H1 (cell line): Measurements from ENCODE around the gene DIS3L. TPM values are rescaled to one million over a fixed set of nuclear protein-coding genes. Genes with fewer than 3 reads are reported as not detected.

ENCODE experiments used
- CTCF ChIA-PET: fragments of 300-600 bp; sonication (Branson Sonifier 250); formaldehyde crosslinking; loops from one replicate; lab custom pipeline; 2021; ENCODE audit not compliant: partially characterized antibody; lab: Charles Lee
- POLR2A ChIA-PET: fragments of 300-600 bp; sonication (Branson Sonifier 250); formaldehyde crosslinking; loops from one replicate; lab custom pipeline; 2021; ENCODE audit warnings: inconsistent platforms; ENCODE audit not compliant: partially characterized antibody; lab: Charles Lee
- DNase-seq, 2 experiments: peaks; one replicate each; pipeline versions ENCODE4 v3.0.0 to v3.0.0-alpha.2; 2010 to 2022; ENCODE audit warnings: low spot score in 2 of 2, low read depth in 1 of 2, mixed read lengths in 1 of 2
- FAIRE-seq: peaks from 2 replicates; lab custom pipeline; 2011; peaks lifted over from hg19 to GRCh38; lab: Jason Lieb, UNC
- H2AFZ ChIP-seq: 2 replicates; pipeline ENCODE4 v1.8.1; 2012; ENCODE audit warnings: low read length, inconsistent platforms
- H2AK5ac ChIP-seq: 2 replicates; pipeline ENCODE4 v1.6.1; 2013; ENCODE audit warnings: low read depth, low read length
- H2BK120ac ChIP-seq: replicated peaks from 2 replicates; pipeline ENCODE3; 2013; ENCODE audit warnings: low read depth, low read length, inconsistent platforms
- H2BK12ac ChIP-seq: 2 replicates; pipeline ENCODE4 v1.6.1; 2013; ENCODE audit warnings: low read depth, low read length
- H2BK15ac ChIP-seq: 2 replicates; pipeline ENCODE4 v1.6.1; 2013; ENCODE audit warnings: low read length
- H2BK20ac ChIP-seq: 2 replicates; pipeline ENCODE4 v1.6.1; 2013; ENCODE audit warnings: low read length
- H2BK5ac ChIP-seq: 2 replicates; pipeline ENCODE4 v1.6.1; 2013; ENCODE audit warnings: low read depth, low read length
- H3K14ac ChIP-seq: 2 replicates; pipeline ENCODE4 v1.6.1; 2013; ENCODE audit warnings: inconsistent platforms; ENCODE audit not compliant: insufficient read length
- H3K18ac ChIP-seq: 2 replicates; pipeline ENCODE4 v1.6.1; 2013; ENCODE audit warnings: low read length; ENCODE audit errors: extremely low read depth
- H3K23ac ChIP-seq: 2 replicates; pipeline ENCODE4 v1.6.1; 2013; ENCODE audit warnings: inconsistent platforms; ENCODE audit not compliant: insufficient read length
- H3K23me2 ChIP-seq: 2 replicates; pipeline ENCODE4 v1.6.1; 2013; ENCODE audit warnings: low read depth, low read length
- H3K27ac ChIP-seq: 2 replicates; pipeline ENCODE4 v1.6.1; 2011; ENCODE audit warnings: low read depth, low read length, inconsistent platforms
- H3K27me3 ChIP-seq, 4 experiments: replicated peaks in 1 of 4; 1 replicate in 1 of 4; 2 replicates in 3 of 4; pipeline versions ENCODE4 v1.6.1 to v1.8.1; 2011 to 2013; ENCODE audit warnings: low read length in 3 of 4, mild to moderate bottlenecking in 3 of 4, inconsistent platforms in 2 of 4, mixed read lengths in 2 of 4, moderate library complexity in 1 of 4; ENCODE audit not compliant: control insufficient read depth in 3 of 4, insufficient read depth in 3 of 4; ENCODE audit errors: extremely low read depth in 1 of 4
- H3K36me3 ChIP-seq, 4 experiments: 2 replicates each; pipeline versions ENCODE4 v1.6.1 to v1.8.1; 2011 to 2013; ENCODE audit warnings: mild to moderate bottlenecking in 4 of 4, low read length in 3 of 4, moderate library complexity in 2 of 4, control low read depth in 1 of 4, inconsistent platforms in 1 of 4; ENCODE audit not compliant: insufficient read depth in 4 of 4, control insufficient read depth in 2 of 4
- H3K4ac ChIP-seq: replicated peaks from 2 replicates; pipeline ENCODE3; 2013; ENCODE audit warnings: low read length, low read depth, mixed read lengths, inconsistent platforms; ENCODE audit not compliant: insufficient read length
- H3K4me1 ChIP-seq, 4 experiments: replicated peaks in 1 of 4; 1 replicate in 1 of 4; 2 replicates in 3 of 4; pipeline versions ENCODE4 v1.6.1 to v1.8.1; 2011 to 2013; ENCODE audit warnings: low read length in 3 of 4, inconsistent platforms in 2 of 4, mixed read lengths in 1 of 4; ENCODE audit not compliant: insufficient read depth in 4 of 4, control insufficient read depth in 3 of 4
- H3K4me2 ChIP-seq, 2 experiments: 2 replicates each; pipeline versions ENCODE4 v1.6.1 to v1.8.1; 2011 to 2013; ENCODE audit warnings: low read depth in 2 of 2, low read length in 2 of 2, control low read depth in 1 of 2, inconsistent platforms in 1 of 2, mild to moderate bottlenecking in 1 of 2; ENCODE audit not compliant: insufficient read depth in 1 of 2
- H3K4me3 ChIP-seq, 4 experiments: fragments of 200-600, 300-600 bp in 1 of 4; sonication (generic), shearing (Covaris generic), sonication (Bioruptor Twin) in 1 of 4; 2 replicates each; pipeline versions ENCODE4 v1.5.1 to v1.8.1; 2011 to 2016; ENCODE audit warnings: low read length in 4 of 4, low read depth in 3 of 4, control low read depth in 2 of 4, inconsistent platforms in 2 of 4, mild to moderate bottlenecking in 2 of 4, mixed read lengths in 1 of 4, moderate library complexity in 1 of 4; ENCODE audit not compliant: insufficient read depth in 2 of 4; ENCODE audit errors: extremely low read depth in 1 of 4
- H3K56ac ChIP-seq: replicated peaks from 2 replicates; pipeline ENCODE3; 2013; ENCODE audit warnings: low read depth, mild to moderate bottlenecking, mixed read lengths, low read length, inconsistent platforms; ENCODE audit not compliant: insufficient read length
- H3K79me1 ChIP-seq: 2 replicates; pipeline ENCODE4 v1.6.1; 2013; ENCODE audit warnings: low read depth, low read length, control low read depth
- H3K79me2 ChIP-seq, 2 experiments: 2 replicates each; pipeline versions ENCODE4 v1.6.1 to v1.8.1; 2012 to 2013; ENCODE audit warnings: low read length in 2 of 2, mild to moderate bottlenecking in 2 of 2, inconsistent platforms in 1 of 2; ENCODE audit not compliant: insufficient read depth in 2 of 2, control insufficient read depth in 1 of 2
- H3K9ac ChIP-seq, 4 experiments: replicated peaks in 1 of 4; 1 replicate in 1 of 4; 2 replicates in 3 of 4; pipeline versions ENCODE4 v1.6.1 to v1.8.1; 2011 to 2013; ENCODE audit warnings: low read depth in 3 of 4, low read length in 3 of 4, control low read depth in 2 of 4, mild to moderate bottlenecking in 2 of 4, moderate library complexity in 2 of 4, inconsistent platforms in 1 of 4; ENCODE audit errors: extremely low read depth in 1 of 4
- H3K9me3 ChIP-seq, 2 experiments: 2 replicates each; pipeline versions ENCODE4 v1.6.1 to v1.8.1; 2012 to 2013; ENCODE audit warnings: mild to moderate bottlenecking in 2 of 2, moderate library complexity in 2 of 2, control low read depth in 1 of 2, inconsistent platforms in 1 of 2, low read depth in 1 of 2, low read length in 1 of 2, mixed read lengths in 1 of 2; ENCODE audit not compliant: insufficient read depth in 2 of 2
- H4K20me1 ChIP-seq, 2 experiments: replicated peaks in 1 of 2; 2 replicates each; pipeline versions ENCODE3 to v1.8.1; 2011 to 2013; ENCODE audit warnings: inconsistent platforms in 2 of 2, low read length in 2 of 2, mild to moderate bottlenecking in 1 of 2; ENCODE audit not compliant: insufficient read depth in 2 of 2, control insufficient read depth in 1 of 2
- H4K5ac ChIP-seq: 2 replicates; pipeline ENCODE4 v1.6.1; 2013; ENCODE audit warnings: low read length, low read depth, mixed read lengths, inconsistent platforms; ENCODE audit not compliant: insufficient read length
- H4K8ac ChIP-seq: 2 replicates; pipeline ENCODE4 v1.8.0; 2013; ENCODE audit warnings: mild to moderate bottlenecking, moderate library complexity, low read length, inconsistent platforms; ENCODE audit not compliant: insufficient read depth; ENCODE audit errors: extremely low read depth
- H4K91ac ChIP-seq: replicated peaks from 2 replicates; pipeline ENCODE3; 2013; ENCODE audit warnings: low read length, mixed read lengths, inconsistent platforms; ENCODE audit not compliant: insufficient read length
- CBX8 ChIP-seq: fragments of 300-800, 300-1000 bp; sonication (generic); IDR thresholded peaks from 2 replicates; pipeline ENCODE4 v1.7.1; 2016; ENCODE audit warnings: low read depth, low read length, borderline replicate concordance
- EGR1 ChIP-seq: IDR thresholded peaks from 2 replicates; pipeline ENCODE4 v1.6.1; 2011; ENCODE audit warnings: low read depth, low read length, borderline replicate concordance
- EP300 ChIP-seq, 2 experiments: IDR thresholded peaks; 1 replicate in 1 of 2; 2 replicates in 1 of 2; pipeline ENCODE4 v1.6.1; 2011 to 2012; ENCODE audit warnings: low read depth in 2 of 2, low read length in 2 of 2, mild to moderate bottlenecking in 2 of 2, borderline replicate concordance in 1 of 2, inconsistent platforms in 1 of 2, moderate library complexity in 1 of 2
- HDAC2 ChIP-seq, 2 experiments: fragments of 300-600 bp in 1 of 2; sonication (generic) in 1 of 2; IDR thresholded peaks; 2 replicates each; pipeline ENCODE4 v1.6.1; 2011 to 2012; ENCODE audit warnings: low read depth in 2 of 2, low read length in 2 of 2, mild to moderate bottlenecking in 2 of 2, moderate library complexity in 2 of 2, borderline replicate concordance in 1 of 2, inconsistent platforms in 1 of 2
- MAFK ChIP-seq: IDR thresholded peaks from 2 replicates; pipeline ENCODE4 v1.6.1; 2012; ENCODE audit warnings: low read depth, mild to moderate bottlenecking, improper control_type of control experiment, low read length
- NANOG ChIP-seq: IDR thresholded peaks from 2 replicates; pipeline ENCODE4 v1.6.1; 2011; ENCODE audit warnings: low read length, low read depth, mild to moderate bottlenecking, inconsistent platforms; ENCODE audit not compliant: insufficient read depth, poor library complexity, severe bottlenecking
- RBBP5 ChIP-seq: IDR thresholded peaks from 2 replicates; pipeline ENCODE4 v1.7.1; 2012; ENCODE audit warnings: low read depth, mild to moderate bottlenecking, inconsistent platforms, low read length, moderate library complexity, borderline replicate concordance
- RFX5 ChIP-seq: IDR thresholded peaks from 2 replicates; pipeline ENCODE4 v1.6.1; 2011; ENCODE audit warnings: low read depth, low read length, improper control_type of control experiment, borderline replicate concordance
- SP1 ChIP-seq: IDR thresholded peaks from 2 replicates; pipeline ENCODE4 v1.6.1; 2011; ENCODE audit warnings: low read depth, low read length
- SRF ChIP-seq: IDR thresholded peaks from 2 replicates; pipeline ENCODE4 v1.6.1; 2011; ENCODE audit warnings: mild to moderate bottlenecking, low read depth, low read length, moderate library complexity
- TBP ChIP-seq: IDR thresholded peaks from 2 replicates; pipeline ENCODE4 v1.6.1; 2011; ENCODE audit warnings: low read depth, low read length, improper control_type of control experiment
- WGBS, 2 experiments: shearing (Covaris generic) in 1 of 2; methylation state at CpG; one replicate each; pipeline versions ENCODE4 v1.1.6 to v1.1.7; 2013 to 2015; ENCODE audit warnings: low lambda C conversion rate in 2 of 2, mixed read lengths in 2 of 2, inconsistent platforms in 1 of 2, low coverage in 1 of 2, missing lambda C conversion rate in 1 of 2; ENCODE audit not compliant: insufficient replicate concordance in 2 of 2, insufficient coverage in 1 of 2, insufficient read length in 1 of 2; ENCODE audit errors: extremely low coverage in 1 of 2, missing lambda C conversion rate in 1 of 2; 5-methylcytosine and 5-hydroxymethylcytosine counted together
- polyA plus RNA-seq, 7 experiments: library from polyadenylated mRNA; depleted of rRNA in 3 of 7; stranded (reverse) in 5 of 7; unstranded in 2 of 7; fragments of >200 nt in 5 of 7; fragments of 200-250 nt in 2 of 7; gene quantifications; 1 replicate in 5 of 7; 2 replicates in 1 of 7; 4 replicates in 1 of 7; pipeline versions ENCODE4 v1.2.1 to v1.2.3, GENCODE V29; 2011 to 2013; ENCODE audit warnings: missing spikeins in 2 of 7, mixed read lengths in 2 of 7
- total RNA-seq: library from RNA; stranded (reverse); fragmentation: NEBNext Ultra II Directional; extraction: Animal tissue kit (Norgen Biotek cat#: 25700); gene quantifications from 2 replicates; pipeline ENCODE4 v1.2.1, GENCODE V29; 2021

Gene DIS3L
- total and polyA plus RNA-seq, 2 of the 8 experiments (the other 6 are each of a cell fraction or from before 2014, with no cell fraction given) = 8.7 to 25.0 TPM

- DNase-seq (no peak), FAIRE-seq (no peak)
- POLR2A ChIA-PET = interaction anchor here (0.6 to 1.4 kb wide), 2 partner anchors 19 to 709 kb away, joined by 3 to 4 read pairs; partner anchors contain the start of gene DIS3L
- CTCF ChIA-PET = no interaction called here
- Histone ChIP-seq H2BK15ac (no peak overlapping the region), H3K79me2 (no peaks in the 10 kb centered on the region), H4K20me1 (peaks cover 0 to 2% of the 10 kb centered on the region in 2 experiments), H4K8ac (no peak overlapping the region), H3K4me2 (no peak overlapping the region), H3K4me1 (no peaks in the 10 kb centered on the region), H2BK20ac (no peak overlapping the region), H3K9ac (no peak overlapping the region), H4K91ac (no peak overlapping the region), H4K5ac (no peak overlapping the region), H3K9me3 (no peaks in the 10 kb centered on the region), H2AFZ (no peak overlapping the region), H3K56ac (no peak overlapping the region), H3K14ac (no peak overlapping the region), H3K27me3 (no peaks in the 10 kb centered on the region), H2BK120ac (no peak overlapping the region), H3K79me1 (no peaks in the 10 kb centered on the region), H2AK5ac (no peak overlapping the region), H2BK12ac (no peak overlapping the region), H3K18ac (no peak overlapping the region), H2BK5ac (no peak overlapping the region), H3K23ac (no peak overlapping the region), H3K23me2 (no peaks in the 10 kb centered on the region), H3K4ac (no peak overlapping the region), H3K36me3 (peaks cover 0 to 25% (median 18%) of the 10 kb centered on the region in 4 experiments; a peak in 6 of 8 replicates), H3K4me3 (no peak overlapping the region), H3K27ac (no peak overlapping the region)
- no peak for TF ChIP-seq EGR1
- TF ChIP-seq CBX8 = no peak
- no peak for TF ChIP-seq MAFK
- no peak for TF ChIP-seq HDAC2 (IDR thresholded peaks at IDR 0.05; ENCODE audit: borderline replicate concordance in 1 of 2, low read depth in 2 of 2, low read length in 2 of 2)
- no peak for TF ChIP-seq NANOG
- TF ChIP-seq EP300 (IDR thresholded peaks at IDR 0.05; ENCODE audit: borderline replicate concordance in 1 of 2, low read depth in 2 of 2, low read length in 2 of 2) = no peak
- TF ChIP-seq SRF = no peak
- TF ChIP-seq SP1 = no peak
- no peak for TF ChIP-seq TBP
- TF ChIP-seq RBBP5 = no peak
- TF ChIP-seq RFX5 = no peak
- WGBS, 2 experiments = 76% methylated on average over 2 of the region's 2 CpGs; no CpG with 5 or more reads in 1 of the 2 experiments
These were observed 18.8 kb downstream of the DIS3L start for GRCh38 chr15:66312144-66312543.
